ENCODE data around the gene AKIRIN1.

DNA sequence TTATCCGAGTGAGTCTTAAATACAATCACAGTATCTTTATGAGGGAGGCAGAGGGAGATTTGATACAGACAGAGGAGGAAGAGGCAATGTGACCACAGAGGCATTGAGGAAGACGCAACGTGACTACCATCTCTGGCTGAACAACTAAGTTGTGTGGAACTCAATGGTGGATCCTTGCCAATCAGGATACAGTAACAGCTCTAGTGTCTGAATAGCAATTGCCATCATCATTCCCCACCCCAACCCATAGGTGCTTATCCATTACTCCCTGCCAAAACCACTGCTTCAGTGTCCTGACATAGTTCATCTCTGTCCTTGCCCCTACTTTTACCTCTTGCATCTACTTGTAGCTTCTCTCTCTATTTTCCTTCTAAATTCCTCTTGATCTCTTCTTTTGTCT is 29.0 kb upstream of the AKIRIN1 start:
- TF ChIP-seq POLR2A (IDR thresholded peaks at IDR 0.05; ENCODE audit: low read length) (no peak), GATA1 (IDR thresholded peaks at IDR 0.05; ENCODE audit: low read depth, low read length) (no peak)

Data from erythroblast (primary cell).